ENCODE data around the gene MAGI1.
"Not testable (repeated sequence)": the region's sequence is repeated elsewhere in the genome, so short reads cannot be mapped to it uniquely, and the experiment has no call there.

MAGI1 gene

GRCh38 chr3:66038384-66038725, 363 bp downstream of the MAGI1 start:
- peak in 1 of 2 donors; percentile 6 for ATAC-seq

- ATAC-seq, result no peak
These were observed 740 bp downstream of the MAGI1 start for GRCh38 chr3:66037986-66038369.

- no peak for ATAC-seq
These were observed 1.3 kb downstream of the MAGI1 start for GRCh38 chr3:66037330-66037985.

- no peak for ATAC-seq
These were observed 2.1 kb downstream of the MAGI1 start for GRCh38 chr3:66036586-66037148.

GRCh38 chr3:66035763-66036477, 2.8 kb downstream of the MAGI1 start:
- ATAC-seq, result no peak

GRCh38 chr3:66033241-66034138, 5.2 kb downstream of the MAGI1 start:
- no peak for ATAC-seq

GRCh38 chr3:66031102-66031698, 7.5 kb downstream of the MAGI1 start:
- no peak for ATAC-seq

- no peak for ATAC-seq
These were observed 9.3 kb downstream of the MAGI1 start for GRCh38 chr3:66029443-66029842.

GRCh38 chr3:66029014-66029413, 9.7 kb downstream of the MAGI1 start:
- no peak for ATAC-seq

- no peak for ATAC-seq
These were observed 10.3 kb downstream of the MAGI1 start for GRCh38 chr3:66028457-66028856.

GRCh38 chr3:66027099-66027498, 11.6 kb downstream of the MAGI1 start:
- ATAC-seq, result not testable (repeated sequence)

GRCh38 chr3:66023738-66024385, 14.9 kb downstream of the MAGI1 start:
- ATAC-seq, result no peak

- ATAC-seq, result no peak
These were observed 15.5 kb downstream of the MAGI1 start for GRCh38 chr3:66023229-66023628.

- ATAC-seq, result no peak
These were observed 17.0 kb downstream of the MAGI1 start for GRCh38 chr3:66021731-66022131.

GRCh38 chr3:66019896-66020295, 18.8 kb downstream of the MAGI1 start:
- ATAC-seq, result no peak

GRCh38 chr3:66018057-66019033, 20.4 kb downstream of the MAGI1 start:
- no peak for ATAC-seq

- ATAC-seq, result no peak
These were observed 21.1 kb downstream of the MAGI1 start for GRCh38 chr3:66017591-66017990.

- ATAC-seq, result no peak
These were observed 21.6 kb downstream of the MAGI1 start for GRCh38 chr3:66017084-66017483.

- no peak for ATAC-seq
These were observed 22.9 kb downstream of the MAGI1 start for GRCh38 chr3:66015841-66016240.

- no peak for ATAC-seq
These were observed 24.1 kb downstream of the MAGI1 start for GRCh38 chr3:66014651-66015050.

GRCh38 chr3:66014056-66014455, 24.7 kb downstream of the MAGI1 start:
- no peak for ATAC-seq
